ENCODE measurements around the gene GLP2R.

Gene GLP2R

GRCh38 chr17:9925457-9925856 lies 99.7 kb downstream of the GLP2R start:
- no peak for DNase-seq (ENCODE audit: low spot score)
- no peak for ATAC-seq (ENCODE audit: low read depth)
- no peak overlapping the region for H3K27ac ChIP-seq (ENCODE audit: poor library complexity, severe bottlenecking)
- H3K9me3 ChIP-seq (ENCODE audit: severe bottlenecking), result no peaks in the 10 kb centered on the region
- H3K4me1 ChIP-seq (ENCODE audit: insufficient read depth, poor library complexity, severe bottlenecking), result no peaks in the 10 kb centered on the region
- H3K36me3 ChIP-seq (ENCODE audit: low read depth), result no peaks in the 10 kb centered on the region
- TF ChIP-seq, protein P1, sequence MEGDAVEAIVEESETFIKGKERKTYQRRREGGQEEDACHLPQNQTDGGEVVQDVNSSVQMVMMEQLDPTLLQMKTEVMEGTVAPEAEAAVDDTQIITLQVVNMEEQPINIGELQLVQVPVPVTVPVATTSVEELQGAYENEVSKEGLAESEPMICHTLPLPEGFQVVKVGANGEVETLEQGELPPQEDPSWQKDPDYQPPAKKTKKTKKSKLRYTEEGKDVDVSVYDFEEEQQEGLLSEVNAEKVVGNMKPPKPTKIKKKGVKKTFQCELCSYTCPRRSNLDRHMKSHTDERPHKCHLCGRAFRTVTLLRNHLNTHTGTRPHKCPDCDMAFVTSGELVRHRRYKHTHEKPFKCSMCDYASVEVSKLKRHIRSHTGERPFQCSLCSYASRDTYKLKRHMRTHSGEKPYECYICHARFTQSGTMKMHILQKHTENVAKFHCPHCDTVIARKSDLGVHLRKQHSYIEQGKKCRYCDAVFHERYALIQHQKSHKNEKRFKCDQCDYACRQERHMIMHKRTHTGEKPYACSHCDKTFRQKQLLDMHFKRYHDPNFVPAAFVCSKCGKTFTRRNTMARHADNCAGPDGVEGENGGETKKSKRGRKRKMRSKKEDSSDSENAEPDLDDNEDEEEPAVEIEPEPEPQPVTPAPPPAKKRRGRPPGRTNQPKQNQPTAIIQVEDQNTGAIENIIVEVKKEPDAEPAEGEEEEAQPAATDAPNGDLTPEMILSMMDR (IDR thresholded peaks at IDR 0.05; ENCODE audit: poor library complexity, severe bottlenecking), result no peak
- H3K27me3 ChIP-seq (ENCODE audit: insufficient read depth, poor library complexity, severe bottlenecking), result no peaks in the 10 kb centered on the region
- no peak overlapping the region for H3K4me3 ChIP-seq (ENCODE audit: severe bottlenecking)

GRCh38 chr17:9926150-9926804 lies 100.6 kb downstream of the GLP2R start:
- no peaks in the 10 kb centered on the region for H3K4me1 ChIP-seq (ENCODE audit: insufficient read depth, poor library complexity, severe bottlenecking)
- ATAC-seq (ENCODE audit: low read depth) (no peak), DNase-seq (ENCODE audit: low spot score) (no peak)
- H3K9me3 ChIP-seq (ENCODE audit: severe bottlenecking), result no peaks in the 10 kb centered on the region
- H3K27me3 ChIP-seq (ENCODE audit: insufficient read depth, poor library complexity, severe bottlenecking), result no peaks in the 10 kb centered on the region
- H3K36me3 ChIP-seq (ENCODE audit: low read depth), result no peaks in the 10 kb centered on the region
- H3K27ac ChIP-seq (ENCODE audit: poor library complexity, severe bottlenecking), result no peak overlapping the region
- TF ChIP-seq, protein P1 (IDR thresholded peaks at IDR 0.05; ENCODE audit: poor library complexity, severe bottlenecking), result no peak
- H3K4me3 ChIP-seq (ENCODE audit: severe bottlenecking), result no peak overlapping the region

DNA sequence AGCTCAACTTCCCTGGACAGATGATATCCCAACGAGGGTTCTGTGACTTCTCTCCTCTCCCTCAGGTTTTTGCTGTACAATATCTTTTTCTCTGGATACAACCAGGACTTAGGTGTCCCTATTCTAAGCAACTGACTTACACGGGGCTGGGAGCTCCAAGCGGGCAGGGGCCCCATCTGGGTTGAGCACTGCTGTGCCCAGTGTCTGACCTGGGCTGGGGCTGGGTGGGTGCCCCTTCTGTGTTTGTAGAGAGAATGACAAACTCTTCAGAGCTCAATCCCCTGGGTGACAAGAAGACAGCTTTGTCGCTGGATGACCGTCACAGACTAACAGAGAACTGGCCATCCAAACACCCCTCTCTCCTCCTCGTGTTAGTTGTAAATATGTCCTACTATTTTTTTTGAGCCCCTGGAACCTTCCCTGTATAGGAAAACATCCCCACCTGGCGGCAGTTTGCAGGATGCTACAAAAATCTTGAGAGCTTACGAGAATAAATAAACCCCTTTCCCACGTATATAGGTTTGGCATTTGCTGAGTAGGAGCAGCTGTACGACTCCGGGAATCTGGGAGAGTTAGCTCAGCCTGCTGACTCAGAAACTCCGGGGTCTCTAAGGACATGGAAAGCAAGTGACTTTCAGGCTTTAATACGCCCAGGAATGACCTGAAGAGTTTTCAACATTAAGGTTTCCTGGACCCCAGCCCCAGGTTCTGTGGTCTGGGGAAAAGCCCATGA lies 103.0 kb downstream of the GLP2R start:
- DNase-seq (ENCODE audit: low spot score) (no peak), ATAC-seq (ENCODE audit: low read depth) (peak; percentile 72)
- H3K9me3 ChIP-seq (ENCODE audit: severe bottlenecking), result no peaks in the 10 kb centered on the region
- no peak overlapping the region for H3K4me3 ChIP-seq (ENCODE audit: severe bottlenecking)
- TF ChIP-seq, protein P1 (IDR thresholded peaks at IDR 0.05; ENCODE audit: poor library complexity, severe bottlenecking), result peak; percentile 78
- no peaks in the 10 kb centered on the region for H3K36me3 ChIP-seq (ENCODE audit: low read depth)
- no peaks in the 10 kb centered on the region for H3K27me3 ChIP-seq (ENCODE audit: insufficient read depth, poor library complexity, severe bottlenecking)
- H3K4me1 ChIP-seq (ENCODE audit: insufficient read depth, poor library complexity, severe bottlenecking), result no peaks in the 10 kb centered on the region
- H3K27ac ChIP-seq (ENCODE audit: poor library complexity, severe bottlenecking), result no peak overlapping the region

- Histone ChIP-seq H3K9me3 (ENCODE audit: severe bottlenecking) (no peaks in the 10 kb centered on the region), H3K36me3 (ENCODE audit: low read depth) (no peaks in the 10 kb centered on the region), H3K27ac (ENCODE audit: poor library complexity, severe bottlenecking) (no peak overlapping the region), H3K4me3 (ENCODE audit: severe bottlenecking) (no peak overlapping the region), H3K27me3 (ENCODE audit: insufficient read depth, poor library complexity, severe bottlenecking) (no peaks in the 10 kb centered on the region), H3K4me1 (ENCODE audit: insufficient read depth, poor library complexity, severe bottlenecking) (no peaks in the 10 kb centered on the region)
- DNase-seq (ENCODE audit: low spot score), result no peak
- TF ChIP-seq, protein P1 (IDR thresholded peaks at IDR 0.05; ENCODE audit: poor library complexity, severe bottlenecking), result no peak
- ATAC-seq (ENCODE audit: low read depth), result no peak
These were observed 104.1 kb downstream of the GLP2R start for GRCh38 chr17:9929871-9930270.
